Measurements from ENCODE around the gene VTI1A. TPM values are rescaled to one million over a fixed set of nuclear protein-coding genes. Genes with fewer than 3 reads are reported as not detected.

Gene VTI1A
- total and polyA plus RNA-seq, 2 of the 4 experiments (the other 2 are of a cell fraction), result 9.7 to 24.9 TPM

GRCh38 chr10:112752288-112752687, 305.3 kb downstream of the VTI1A start:
- ATAC-seq (ENCODE audit: low read depth), result peak; percentile 70
- H2AFZ ChIP-seq (replicated peaks; ENCODE audit: low read length, poor library complexity), result no peak overlapping the region
- H2BK15ac ChIP-seq (ENCODE audit: low read depth, low read length), result no peak overlapping the region
- dilution Hi-C loops (cut with HindIII; ENCODE audit: low sequenced_read_pairs, unreplicated experiment) (no loop called here), in situ Hi-C loops (cut with MboI; ENCODE audit: low sequenced_read_pairs) (no loop called here), intact Hi-C loops (cut with micrococcal nuclease) (no loop called here)
- no peak overlapping the region for H2AK5ac ChIP-seq (ENCODE audit: low read depth, low read length)
- WGBS, 2 experiments (ENCODE audit: extremely low coverage in 2 of 2, insufficient read length in 1 of 2), result no CpG with 5 or more reads among the region's 3 CpGs
- H3K9ac ChIP-seq (ENCODE audit: low read depth, low read length), result no peak overlapping the region
- H3K27me3 ChIP-seq (ENCODE audit: control insufficient read depth, insufficient read depth, low read length), result no peaks in the 10 kb centered on the region
- no peak overlapping the region for H3K4ac ChIP-seq (ENCODE audit: low read depth, low read length)
- no peak overlapping the region for H3K56ac ChIP-seq (ENCODE audit: extremely low read depth, insufficient read depth, low read length)
- H3K9me1 ChIP-seq (ENCODE audit: insufficient read depth, low read length), result peaks cover 2% of the 10 kb centered on the region; the same call in 1 of the 2 replicates
- no peak overlapping the region for H2BK120ac ChIP-seq (ENCODE audit: low read depth, low read length)
- H3K4me1 ChIP-seq (ENCODE audit: control insufficient read depth, insufficient read depth, low read length), result peaks cover 6% of the 10 kb centered on the region
- no peak overlapping the region for H3K27ac ChIP-seq (ENCODE audit: insufficient read depth, low read length)
- H3K14ac ChIP-seq (replicated peaks; ENCODE audit: low read depth, low read length), result no peak overlapping the region
- H2AK9ac ChIP-seq (replicated peaks; ENCODE audit: low read depth, low read length, poor library complexity), result no peak overlapping the region
- no peaks in the 10 kb centered on the region for H3K36me3 ChIP-seq (ENCODE audit: control insufficient read depth, insufficient read depth, low read length)
- TF ChIP-seq MAFK (IDR thresholded peaks at IDR 0.05; ENCODE audit: low read depth, low read length), result no peak
- no peaks in the 10 kb centered on the region for H4K20me1 ChIP-seq (ENCODE audit: insufficient read depth, low read length)
- no peaks in the 10 kb centered on the region for H3K79me1 ChIP-seq (ENCODE audit: low read depth in 1 of 2, low read length in 2 of 2)
- H4K5ac ChIP-seq (ENCODE audit: low read depth, low read length), result no peak overlapping the region
- no peak overlapping the region for H4K8ac ChIP-seq (ENCODE audit: low read depth in 2 of 2, low read length in 2 of 2)
- no peak overlapping the region for H3K4me2 ChIP-seq (ENCODE audit: low read depth, low read length)
- POLR2A ChIA-PET (ENCODE audit: unreplicated experiment), result no interaction called here
- H2BK5ac ChIP-seq (ENCODE audit: low read depth, low read length, poor library complexity, severe bottlenecking), result no peak overlapping the region
- BruUV-seq (replicated peaks), result no TSS peak
- CTCF ChIA-PET, result interaction anchor here (0.6 to 1.0 kb wide), 3 partner anchors 14 to 374 kb away, joined by 3 to 6 read pairs (median 4); no protein-coding TSS in a partner anchor
- H2BK20ac ChIP-seq (ENCODE audit: low read depth, low read length), result no peak overlapping the region
- H3K4me3 ChIP-seq (ENCODE audit: insufficient read depth, low read depth, low read length), result no peak overlapping the region
- no peak overlapping the region for H3K23ac ChIP-seq (ENCODE audit: low read depth, low read length)
- H3K9me3 ChIP-seq (ENCODE audit: control insufficient read depth, insufficient read depth, low read length), result no peaks in the 10 kb centered on the region
- DNase-seq, result peak; percentile 52
- H4K91ac ChIP-seq (ENCODE audit: insufficient read depth, low read depth, low read length), result no peak overlapping the region
- H3K18ac ChIP-seq (ENCODE audit: low read depth, low read length), result no peak overlapping the region; the same call in 1 of the 2 replicates

Measured in IMR-90 (cell line).